Fibroblast of mammary gland (primary cell): Measurements from ENCODE around the gene BORCS5.

Experiments
- DNase-seq: peaks from one replicate; pipeline ENCODE4 v3.0.0-alpha.2; 2010; ENCODE audit warnings: low read depth
- H3K4me3 ChIP-seq: 2 replicates; pipeline ENCODE4 v1.5.1; 2011; ENCODE audit warnings: low read depth, mild to moderate bottlenecking, low read length, moderate library complexity; ENCODE audit not compliant: control insufficient read depth
- CTCF ChIP-seq: conservative IDR thresholded peaks from 2 replicates; pipeline ENCODE4 v1.5.1; 2011; ENCODE audit warnings: low read depth, low read length, inconsistent platforms; ENCODE audit not compliant: control insufficient read depth, insufficient read depth

BORCS5 gene

GRCh38 chr12:12473223-12473622, 116.3 kb downstream of the BORCS5 start:
- DNase-seq: no peak
- no peak for TF ChIP-seq CTCF
- H3K4me3 ChIP-seq: no peak overlapping the region

- no peak for TF ChIP-seq CTCF
- DNase-seq: no peak
- no peak overlapping the region for H3K4me3 ChIP-seq
These were observed 117.6 kb downstream of the BORCS5 start for GRCh38 chr12:12474471-12474928.

- no peak for TF ChIP-seq CTCF
- DNase-seq: peak; percentile 38
- H3K4me3 ChIP-seq: no peak overlapping the region
These were observed 118.3 kb downstream of the BORCS5 start for GRCh38 chr12:12474931-12475795.

- H3K4me3 ChIP-seq: no peak overlapping the region
- no peak for TF ChIP-seq CTCF
- DNase-seq: no peak
These were observed 120.1 kb downstream of the BORCS5 start for GRCh38 chr12:12476857-12477531.

GRCh38 chr12:12477532-12477890, 120.6 kb downstream of the BORCS5 start:
- H3K4me3 ChIP-seq: no peak overlapping the region
- DNase-seq: no peak
- no peak for TF ChIP-seq CTCF

GRCh38 chr12:12480074-12480473, 123.2 kb downstream of the BORCS5 start:
- no peak overlapping the region for H3K4me3 ChIP-seq
- no peak for DNase-seq
- TF ChIP-seq CTCF: no peak
